GM21515 (cell line): ENCODE data around the gene VOPP1.

Experiments
- ATAC-seq: cut with Tn5 transposase; IDR thresholded peaks from one replicate; pipeline ENCODE4 v1.9.1; 2021; ENCODE audit not compliant: unreplicated experiment

The VOPP1 gene

DNA sequence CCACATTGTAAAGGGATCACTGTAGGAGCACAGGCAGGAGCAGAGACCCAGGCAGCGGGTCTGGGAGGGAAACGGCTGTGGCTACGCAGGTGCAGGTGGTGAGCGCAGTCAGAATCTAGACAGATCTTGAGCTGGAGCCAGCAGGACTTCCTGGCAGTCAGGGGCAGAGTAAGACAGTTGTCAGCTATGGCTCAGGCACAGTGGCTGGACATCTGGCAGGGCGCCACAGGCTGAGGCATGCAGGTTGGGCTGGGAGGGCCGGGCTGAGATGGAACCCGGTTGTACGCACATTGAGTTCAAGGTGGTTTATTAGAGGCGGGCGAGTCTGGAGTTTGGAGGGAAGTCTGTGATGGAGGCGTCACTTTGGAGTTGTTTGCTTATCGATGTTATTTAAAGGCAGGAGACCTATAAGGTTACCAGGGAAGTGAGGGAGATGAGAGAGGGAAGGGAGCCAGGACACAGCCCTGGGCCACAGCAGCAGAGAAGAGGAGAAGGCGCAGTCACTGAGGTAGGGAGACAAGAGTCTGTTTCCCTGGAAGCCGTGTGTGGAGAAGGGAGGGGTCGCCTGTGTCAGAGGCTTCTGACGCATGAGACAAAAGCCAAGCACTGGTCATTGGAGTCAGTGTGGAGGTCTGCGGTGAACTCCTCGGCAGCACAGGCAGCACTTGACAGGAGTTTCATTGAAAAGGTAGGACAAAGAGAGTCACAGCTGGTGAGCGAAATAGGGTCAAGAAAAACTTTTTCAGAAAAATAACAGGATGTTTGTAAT lies 133.4 kb downstream of the VOPP1 start:
- no peak for ATAC-seq

DNA sequence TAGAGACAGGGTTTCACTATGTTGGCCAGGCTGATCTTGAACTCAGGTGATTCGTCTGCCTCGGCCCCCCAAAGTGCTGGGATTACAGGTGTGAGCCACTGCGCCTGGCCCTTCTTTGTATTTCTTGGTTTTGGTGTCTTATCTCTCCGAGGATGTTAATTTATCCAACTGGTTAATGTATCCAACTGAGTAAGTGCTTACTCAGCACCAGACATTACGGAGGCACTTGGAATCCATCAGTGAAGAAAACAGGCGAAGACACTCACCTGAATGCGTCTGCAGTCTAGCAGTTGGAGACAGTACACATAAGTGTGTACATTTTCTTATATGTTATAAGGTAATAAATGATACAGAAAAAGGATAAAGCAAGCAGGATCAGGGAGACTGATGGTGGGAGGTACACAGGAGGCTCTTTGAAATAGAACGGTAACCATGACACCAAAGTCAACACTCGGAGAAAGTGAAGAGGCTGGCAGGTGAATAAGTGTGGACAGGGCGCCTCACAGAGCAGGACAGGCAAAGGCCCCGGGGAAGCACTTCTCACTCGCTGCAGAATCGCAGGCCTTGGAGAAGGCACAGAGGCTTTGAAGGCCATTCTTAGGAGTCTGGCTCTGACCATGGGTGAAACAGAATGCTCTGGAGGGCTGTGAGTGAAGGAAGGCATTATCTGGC lies 134.1 kb downstream of the VOPP1 start:
- ATAC-seq: no peak

DNA sequence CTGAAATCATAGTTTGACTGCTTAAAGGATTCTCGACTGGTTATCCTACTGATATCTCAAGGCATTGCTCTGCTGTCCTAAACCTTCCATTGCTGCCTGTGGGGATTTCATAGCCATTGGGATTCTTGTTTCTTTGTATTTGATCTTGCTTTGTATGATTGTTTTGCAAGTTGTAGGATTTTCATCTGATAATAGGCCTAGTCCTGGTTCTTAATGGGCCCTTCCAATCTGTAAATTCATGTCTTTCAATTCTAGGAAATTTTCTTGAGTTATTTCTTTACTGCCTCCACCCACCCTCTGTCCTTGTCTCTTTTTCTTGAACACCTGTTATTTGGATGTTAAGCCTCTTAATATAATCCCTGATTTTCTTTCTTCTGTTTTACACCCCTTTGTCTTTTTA lies 134.9 kb downstream of the VOPP1 start:
- no peak for ATAC-seq

DNA sequence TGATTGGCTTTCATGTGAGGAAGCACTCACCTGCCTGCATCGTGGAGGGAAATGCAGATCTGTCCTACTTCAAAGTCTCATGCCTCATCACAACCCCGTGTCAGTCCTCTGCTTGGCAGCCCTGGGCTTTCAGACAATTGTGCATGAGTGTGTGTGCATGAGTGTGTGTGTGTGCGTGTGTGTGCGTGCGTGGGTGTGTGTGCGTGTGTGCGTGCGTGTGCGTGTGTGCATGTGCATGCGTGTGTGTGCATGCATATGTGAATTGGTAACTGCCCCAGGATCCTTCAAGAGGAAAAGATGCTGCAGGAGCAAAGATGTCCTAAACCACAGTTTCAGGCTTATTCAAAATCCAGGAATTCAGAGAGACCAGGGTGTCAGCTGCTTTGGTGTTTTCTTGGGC lies 135.8 kb downstream of the VOPP1 start:
- ATAC-seq: no peak

DNA sequence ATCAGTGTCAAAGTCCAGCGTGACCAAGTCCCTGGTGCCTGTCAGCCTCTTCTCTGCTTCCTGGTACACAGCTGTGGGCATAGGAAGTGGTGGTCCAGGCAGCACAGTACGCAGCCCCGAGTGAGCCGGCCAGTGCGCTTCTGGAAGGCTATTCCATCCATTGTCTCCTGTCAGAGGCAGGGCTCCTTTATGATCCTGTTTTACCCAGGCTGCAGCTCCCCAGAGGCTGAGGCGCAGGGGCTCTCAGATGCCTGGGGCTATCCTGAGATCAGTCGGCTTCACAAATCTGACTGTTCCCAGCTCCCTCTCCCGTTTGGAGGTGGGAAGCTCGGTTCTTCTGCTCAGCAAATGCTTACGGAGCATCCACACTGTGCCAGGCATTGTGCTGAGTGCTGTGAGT lies 136.8 kb downstream of the VOPP1 start:
- ATAC-seq: no peak

DNA sequence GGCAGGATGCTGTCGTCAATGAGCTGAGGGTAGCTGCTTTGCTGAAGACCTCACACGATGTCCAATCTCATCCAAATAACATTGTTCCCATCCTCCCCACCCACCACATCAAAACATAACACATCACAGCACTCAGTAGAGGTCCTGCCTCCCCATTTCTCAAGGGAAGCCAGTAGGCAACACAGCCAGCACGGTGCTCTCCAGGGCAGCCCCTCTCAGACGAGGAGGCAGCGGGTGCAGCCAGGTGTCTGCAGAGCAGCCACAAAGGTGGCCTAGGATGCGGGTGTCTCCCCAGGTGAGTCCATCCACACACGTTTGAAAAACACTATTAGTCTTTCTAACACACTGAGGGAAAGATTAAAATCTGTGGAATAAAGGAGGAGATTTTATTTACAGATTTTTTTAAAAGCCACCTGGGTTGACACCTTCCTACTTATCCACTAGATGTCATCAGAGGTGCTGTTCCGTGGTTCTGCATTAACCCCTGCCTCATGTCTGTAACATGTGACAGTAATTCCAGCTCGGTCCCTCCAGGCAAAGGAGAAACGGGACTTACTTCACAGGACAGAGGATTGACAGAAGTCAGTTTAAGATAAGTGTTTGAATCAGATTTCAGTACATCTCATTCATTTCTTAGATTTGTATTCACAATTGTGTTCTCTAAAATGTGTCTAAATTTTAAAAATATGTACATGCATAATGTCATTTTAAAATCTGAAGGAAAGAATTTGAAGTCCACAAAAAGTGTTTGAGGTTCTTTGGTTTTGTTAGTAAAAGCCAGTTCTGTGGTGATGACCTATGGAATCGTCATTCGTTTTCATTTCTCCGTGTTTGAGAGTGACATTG lies 139.1 kb downstream of the VOPP1 start:
- ATAC-seq: peak; percentile 73

DNA sequence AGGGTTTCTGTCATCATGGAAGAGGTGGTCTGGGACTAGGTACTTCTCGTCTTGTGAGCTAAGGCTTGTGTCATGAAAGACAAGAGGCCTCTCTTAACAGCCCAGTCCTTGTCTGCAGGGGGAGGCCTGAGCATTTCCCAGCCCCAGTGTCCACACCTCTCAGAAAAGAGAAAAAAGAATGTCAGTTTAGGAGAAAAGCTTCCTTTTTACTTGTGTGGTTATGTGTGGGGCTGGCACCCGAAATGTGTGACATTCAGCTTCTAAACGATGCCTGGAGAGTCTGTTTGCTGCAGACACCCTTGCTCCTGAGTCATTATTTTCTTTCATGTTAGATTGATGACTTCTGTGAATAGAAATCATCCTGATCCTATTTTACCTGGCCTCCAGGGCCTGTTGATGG lies 139.8 kb downstream of the VOPP1 start:
- no peak for ATAC-seq

DNA sequence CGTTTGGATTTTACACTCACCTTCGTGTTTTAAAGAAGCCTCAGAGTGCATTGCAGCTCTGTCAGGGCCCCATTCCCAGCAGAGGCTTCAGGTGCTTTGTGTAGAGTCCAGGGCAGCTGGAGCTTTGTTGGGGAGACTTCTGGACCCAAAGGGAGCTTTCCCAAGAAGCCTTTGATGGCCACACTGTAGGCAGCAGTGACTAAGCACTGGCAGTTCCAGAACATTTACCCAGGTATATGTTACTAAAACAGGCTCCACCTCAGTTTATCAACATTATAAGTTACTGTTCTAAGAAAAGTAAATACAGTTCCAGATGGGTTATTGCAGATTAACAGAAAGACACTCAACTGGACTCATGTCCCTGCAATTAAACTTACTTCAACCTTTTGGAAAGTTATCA lies 140.4 kb downstream of the VOPP1 start:
- no peak for ATAC-seq

DNA sequence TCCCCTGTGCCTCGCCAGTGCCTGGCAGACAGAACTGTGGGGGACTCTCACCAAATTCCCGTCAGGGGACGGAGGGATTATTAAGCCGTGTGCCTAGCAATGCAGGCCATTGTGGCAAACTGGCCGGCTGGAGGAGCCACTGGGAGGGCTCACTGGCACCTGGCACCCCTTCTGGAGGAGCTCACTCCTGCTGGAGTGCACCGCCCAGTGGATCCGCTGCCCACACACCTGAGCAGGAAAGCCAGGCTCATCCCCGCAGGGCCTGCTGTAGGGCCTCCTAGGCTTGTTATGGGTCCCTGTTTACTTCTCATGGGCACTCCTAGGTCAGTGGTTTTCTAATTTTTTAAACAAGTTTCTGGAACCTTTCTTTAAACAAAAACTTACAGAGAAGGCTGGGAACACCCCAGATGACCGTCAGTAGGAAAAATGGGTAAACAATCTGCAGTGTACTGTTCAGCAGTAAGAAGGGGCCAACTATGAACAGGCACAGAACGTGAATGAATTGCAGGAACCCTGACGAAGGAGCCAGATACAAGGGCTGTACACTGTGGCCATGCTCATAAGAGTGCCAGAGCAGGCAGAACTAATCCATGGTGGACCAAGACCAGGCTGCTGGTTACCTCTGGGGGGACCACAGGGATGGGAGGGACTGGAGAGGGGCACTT lies 142.3 kb downstream of the VOPP1 start:
- ATAC-seq: no peak

DNA sequence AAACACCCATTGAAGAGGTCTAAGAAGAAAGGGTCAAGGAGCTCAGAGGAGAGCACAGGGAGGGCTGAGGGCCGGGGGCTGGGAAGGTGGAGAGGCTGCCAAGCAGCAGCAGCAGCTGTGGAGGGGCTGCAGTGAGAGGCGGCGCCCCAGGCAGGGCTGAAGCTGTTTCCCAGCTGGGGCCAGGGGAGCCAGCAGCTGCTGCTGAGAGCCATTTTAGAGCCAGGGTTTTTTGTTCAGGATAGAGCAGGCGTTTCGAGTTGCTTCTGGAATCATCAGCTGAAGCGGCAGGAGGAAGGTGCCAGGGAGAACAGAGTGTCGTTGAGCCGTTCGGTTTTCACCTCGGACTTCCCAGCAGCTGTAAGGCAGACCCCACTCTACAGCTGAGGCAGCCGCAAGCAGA lies 144.5 kb downstream of the VOPP1 start:
- no peak for ATAC-seq

DNA sequence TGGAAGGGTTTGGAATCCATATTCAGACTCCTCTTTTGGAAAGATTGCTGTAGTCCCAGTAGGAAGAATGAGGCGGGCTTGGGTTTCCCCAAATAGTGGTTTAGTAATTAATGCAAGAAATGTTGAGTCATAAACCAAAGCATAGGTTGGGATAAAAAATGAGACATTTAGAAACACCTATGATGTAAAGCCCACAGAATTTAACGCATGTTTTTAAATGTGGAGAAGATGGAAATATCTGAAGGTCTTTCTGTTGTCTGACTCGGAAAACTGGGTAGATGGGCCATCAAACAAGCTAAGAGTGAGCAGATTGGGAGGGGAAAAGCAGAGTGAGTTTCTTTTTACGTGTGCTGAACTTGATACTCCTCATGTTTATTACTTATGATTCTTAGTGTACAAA lies 145.0 kb downstream of the VOPP1 start:
- ATAC-seq: no peak

DNA sequence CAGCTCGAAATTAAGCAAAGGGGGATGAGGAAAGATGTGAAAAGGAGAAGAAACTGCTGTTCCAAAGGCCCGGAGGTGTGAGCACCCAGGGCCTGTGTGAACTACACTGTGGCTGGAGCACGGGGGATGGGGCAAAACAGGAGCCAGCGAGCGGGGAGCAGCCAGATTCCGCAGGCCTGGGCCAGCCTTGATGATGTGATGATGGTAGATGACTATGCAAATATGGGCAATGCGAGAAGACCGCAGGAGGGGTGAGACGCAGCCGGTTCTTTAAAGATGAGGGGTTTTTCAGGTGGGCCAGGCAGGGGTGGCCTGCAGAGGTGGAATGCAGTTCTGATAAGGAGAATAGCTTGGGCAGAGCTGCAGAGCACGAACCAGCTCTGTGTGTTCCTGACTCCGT lies 145.6 kb downstream of the VOPP1 start:
- no peak for ATAC-seq

DNA sequence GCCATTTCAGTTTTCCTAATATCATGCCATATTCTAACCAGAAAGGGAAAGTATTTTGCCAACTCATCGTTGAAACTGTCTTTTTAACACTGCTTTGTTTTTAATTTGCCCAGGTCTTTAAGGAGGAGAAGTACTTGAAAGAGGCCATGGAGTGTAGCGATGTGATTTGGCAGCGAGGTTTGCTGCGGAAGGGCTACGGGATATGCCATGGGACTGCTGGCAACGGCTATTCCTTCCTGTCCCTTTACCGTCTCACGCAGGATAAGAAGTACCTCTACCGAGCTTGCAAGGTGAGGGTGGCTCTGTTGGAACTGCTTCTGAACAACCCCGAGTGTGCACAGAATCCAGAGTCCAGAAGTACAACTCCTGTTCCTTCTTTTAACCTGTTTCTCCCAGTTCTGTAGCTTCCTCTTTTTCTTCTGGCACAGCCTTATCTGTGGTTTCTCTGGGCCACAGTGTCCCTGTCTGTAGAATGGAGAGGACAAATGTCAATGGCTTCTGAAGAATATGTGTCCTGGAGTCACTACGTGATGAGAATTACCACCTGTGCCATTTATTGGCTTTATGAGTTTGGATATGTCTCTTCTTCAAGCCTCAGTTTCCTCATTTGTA lies 147.1 kb downstream of the VOPP1 start:
- no peak for ATAC-seq

DNA sequence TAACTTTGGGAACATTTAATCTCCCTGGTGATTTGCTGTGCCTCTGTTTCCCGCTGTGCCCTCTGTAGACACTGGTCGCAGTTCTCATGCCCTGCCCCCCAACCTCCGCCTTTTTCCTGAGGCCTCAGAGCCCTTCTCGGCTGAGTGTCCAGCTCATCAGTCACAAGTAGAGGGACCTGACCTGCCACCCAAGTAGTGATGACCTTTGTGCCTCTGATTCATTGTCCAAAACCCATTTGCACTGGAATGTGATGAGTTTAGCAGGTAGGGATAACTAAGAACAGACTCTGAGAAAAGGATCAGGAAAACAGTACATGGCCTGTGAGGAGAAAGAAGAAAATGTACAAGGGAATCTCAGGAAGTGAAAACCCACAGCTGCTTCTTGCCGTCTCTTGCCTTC lies 148.4 kb downstream of the VOPP1 start:
- ATAC-seq: no peak

DNA sequence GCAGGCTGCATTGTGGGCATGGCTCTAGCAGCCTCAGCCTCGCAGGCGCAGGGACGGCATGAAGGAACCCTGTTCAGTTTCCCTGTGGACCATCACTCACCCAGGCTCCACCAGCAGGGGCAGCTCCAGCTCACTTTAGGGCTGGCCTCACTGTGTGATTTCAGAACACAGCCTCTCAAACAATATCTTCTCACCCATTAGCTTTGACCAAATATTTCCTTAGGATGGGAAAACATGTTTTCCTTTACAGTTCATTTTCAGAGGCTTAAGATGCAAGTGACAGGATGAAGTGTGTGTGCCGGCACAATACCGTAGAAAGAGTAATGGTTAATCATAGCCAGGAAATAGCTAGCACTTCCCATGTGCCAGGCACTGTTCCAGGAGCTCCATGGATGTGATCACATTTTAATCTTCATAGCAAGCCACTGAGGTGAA lies 149.0 kb downstream of the VOPP1 start:
- ATAC-seq: no peak
